ENCODE results near the gene KHDC4.

DNA sequence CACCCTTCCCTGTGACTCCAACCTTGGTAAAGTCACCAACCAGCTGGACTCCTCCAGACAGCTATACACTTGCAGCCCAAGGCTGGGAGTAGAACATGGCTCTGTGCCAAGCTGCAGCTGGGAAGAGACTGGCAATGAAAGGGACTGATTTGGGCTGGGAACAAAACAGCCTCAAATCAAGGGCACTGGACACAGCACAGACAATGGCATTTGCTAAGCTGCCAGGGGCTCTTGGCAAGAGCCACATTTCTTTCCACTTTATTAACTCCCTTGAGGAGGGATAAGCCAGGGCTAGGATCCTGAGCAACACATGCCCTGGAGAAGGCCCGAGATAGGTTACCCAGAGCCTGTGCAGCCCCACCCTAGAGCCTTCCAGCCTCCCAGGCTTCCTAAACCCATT, 62.8 kb downstream of the KHDC4 start:
- TF ChIP-seq, protein P1, sequence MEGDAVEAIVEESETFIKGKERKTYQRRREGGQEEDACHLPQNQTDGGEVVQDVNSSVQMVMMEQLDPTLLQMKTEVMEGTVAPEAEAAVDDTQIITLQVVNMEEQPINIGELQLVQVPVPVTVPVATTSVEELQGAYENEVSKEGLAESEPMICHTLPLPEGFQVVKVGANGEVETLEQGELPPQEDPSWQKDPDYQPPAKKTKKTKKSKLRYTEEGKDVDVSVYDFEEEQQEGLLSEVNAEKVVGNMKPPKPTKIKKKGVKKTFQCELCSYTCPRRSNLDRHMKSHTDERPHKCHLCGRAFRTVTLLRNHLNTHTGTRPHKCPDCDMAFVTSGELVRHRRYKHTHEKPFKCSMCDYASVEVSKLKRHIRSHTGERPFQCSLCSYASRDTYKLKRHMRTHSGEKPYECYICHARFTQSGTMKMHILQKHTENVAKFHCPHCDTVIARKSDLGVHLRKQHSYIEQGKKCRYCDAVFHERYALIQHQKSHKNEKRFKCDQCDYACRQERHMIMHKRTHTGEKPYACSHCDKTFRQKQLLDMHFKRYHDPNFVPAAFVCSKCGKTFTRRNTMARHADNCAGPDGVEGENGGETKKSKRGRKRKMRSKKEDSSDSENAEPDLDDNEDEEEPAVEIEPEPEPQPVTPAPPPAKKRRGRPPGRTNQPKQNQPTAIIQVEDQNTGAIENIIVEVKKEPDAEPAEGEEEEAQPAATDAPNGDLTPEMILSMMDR (conservative IDR thresholded peaks at IDR 0.05; ENCODE audit: low read depth in 2 of 2) = no peak
- TF ChIP-seq ZNF114 (CRISPR knock-in tag; IDR thresholded peaks at IDR 0.05) = no peak
- TF ChIP-seq POLR2AphosphoS5 (IDR thresholded peaks at IDR 0.05; ENCODE audit: low read depth) = no peak
- TF ChIP-seq ZNF331 (CRISPR knock-in tag; IDR thresholded peaks at IDR 0.05; ENCODE audit: low read depth) = no peak
- no peak for TF ChIP-seq EZH2 (IDR thresholded peaks at IDR 0.05; ENCODE audit: low read depth, unreplicated experiment)

Data from GM23338 (cell line).